SK-N-SH (cell line): ENCODE data around the gene AQP5. TPM values are rescaled to one million over a fixed set of nuclear protein-coding genes. Genes with fewer than 3 reads are reported as not detected.

Experiments used
- CTCF ChIA-PET: fragments of 300-600, 350-600 bp; formaldehyde crosslinking; extraction: SDS; loops from one replicate; lab custom pipeline; 2021; lab: Yijun Ruan, JAX
- POLR2A ChIA-PET: fragments of 350-600 bp; sonication (Branson Sonifier 250); formaldehyde crosslinking; extraction: SDS; loops from one replicate; lab custom pipeline; 2020; ENCODE audit warnings: antibody characterized with exemption, inconsistent platforms; lab: Yijun Ruan, JAX
- DNase-seq: peaks from one replicate; pipeline ENCODE4 v3.0.0; 2012
- H2AFZ ChIP-seq: fragments of 200-600 bp; sonication (generic); 2 replicates; pipeline ENCODE4 v1.8.1; 2016; ENCODE audit warnings: antibody characterized with exemption, mild to moderate bottlenecking, low read depth
- H3F3A ChIP-seq: fragments of 200-600 bp; sonication (generic); replicated peaks from 2 replicates; pipeline ENCODE3; 2016; ENCODE audit warnings: antibody characterized with exemption, mild to moderate bottlenecking; ENCODE audit not compliant: insufficient read depth
- H3K27ac ChIP-seq, 2 experiments: fragments of 200-500 bp in 1 of 2; fragments of 200-600 bp in 1 of 2; sonication (Bioruptor generic) in 1 of 2; sonication (generic), shearing (Covaris generic) in 1 of 2; 2 replicates each; pipeline versions ENCODE4 v1.5.1 to v1.6.1; 2014 to 2016; ENCODE audit warnings: low read depth in 2 of 2, inconsistent platforms in 1 of 2, low read length in 1 of 2, mild to moderate bottlenecking in 1 of 2, mixed read lengths in 1 of 2
- H3K27me3 ChIP-seq: fragments of 200-600 bp; sonication (generic), shearing (Covaris generic); 2 replicates; pipeline ENCODE4 v1.6.1; 2016; ENCODE audit warnings: mixed run types; ENCODE audit not compliant: insufficient read depth
- H3K36me3 ChIP-seq, 2 experiments: fragments of 200-500 bp in 1 of 2; fragments of 200-600 bp in 1 of 2; sonication (Bioruptor generic) in 1 of 2; sonication (generic) in 1 of 2; replicated peaks in 1 of 2; 2 replicates each; pipeline versions ENCODE3 to v1.5.1; 2014 to 2016; ENCODE audit warnings: low read length in 1 of 2, mild to moderate bottlenecking in 1 of 2; ENCODE audit not compliant: insufficient read depth in 2 of 2, control insufficient read depth in 1 of 2
- H3K4me1 ChIP-seq, 2 experiments: fragments of 200-500 bp in 1 of 2; fragments of 200-600 bp in 1 of 2; sonication (Bioruptor generic) in 1 of 2; sonication (generic), shearing (Covaris generic) in 1 of 2; 2 replicates each; pipeline versions ENCODE4 v1.5.1 to v1.6.1; 2014 to 2016; ENCODE audit warnings: low read depth in 1 of 2, low read length in 1 of 2, mixed run types in 1 of 2; ENCODE audit not compliant: insufficient read depth in 2 of 2, control insufficient read depth in 1 of 2
- H3K4me2 ChIP-seq: fragments of 200-600 bp; sonication (generic), shearing (Covaris generic); 2 replicates; pipeline ENCODE4 v1.6.1; 2017; ENCODE audit warnings: mixed run types
- H3K4me3 ChIP-seq, 2 experiments: fragments of 200-500 bp in 1 of 2; fragments of 200-600 bp in 1 of 2; sonication (Bioruptor generic) in 1 of 2; sonication (generic), shearing (Covaris generic) in 1 of 2; 2 replicates each; pipeline versions ENCODE4 v1.5.1 to v1.8.1; 2014 to 2016; ENCODE audit warnings: low read depth in 2 of 2, inconsistent platforms in 1 of 2, low read length in 1 of 2, mild to moderate bottlenecking in 1 of 2, mixed read lengths in 1 of 2, moderate library complexity in 1 of 2
- H3K79me2 ChIP-seq: fragments of 200-600 bp; sonication (generic); 2 replicates; pipeline ENCODE4 v1.8.1; 2017; ENCODE audit warnings: mild to moderate bottlenecking; ENCODE audit not compliant: insufficient read depth
- H3K9ac ChIP-seq: fragments of 200-600 bp; sonication (generic); 2 replicates; pipeline ENCODE4 v1.6.1; 2017; ENCODE audit warnings: mixed run types
- H3K9me2 ChIP-seq: fragments of 200-600 bp; sonication (generic); 2 replicates; pipeline ENCODE4 v1.6.1; 2017; ENCODE audit warnings: mixed run types
- H3K9me3 ChIP-seq: fragments of 200-600 bp; sonication (generic); 2 replicates; pipeline ENCODE4 v1.6.1; 2017; ENCODE audit warnings: mixed run types, mild to moderate bottlenecking, moderate library complexity
- H4K20me1 ChIP-seq: fragments of 200-600 bp; sonication (generic); 2 replicates; pipeline ENCODE4 v1.6.1; 2017; ENCODE audit warnings: mild to moderate bottlenecking, mixed run types; ENCODE audit not compliant: insufficient read depth
- CHD2 ChIP-seq: fragments of 150-350 bp; IDR thresholded peaks from 2 replicates; pipeline ENCODE4 v1.6.1; 2018; ENCODE audit warnings: low read length; ENCODE audit not compliant: partially characterized antibody
- EP300 ChIP-seq, 2 experiments: IDR thresholded peaks; 2 replicates each; pipeline versions ENCODE4 v1.4.0 to v1.6.1; 2012; ENCODE audit warnings: borderline replicate concordance in 1 of 2, low read depth in 1 of 2, low read length in 1 of 2
- FOSL2 ChIP-seq: IDR thresholded peaks from 2 replicates; pipeline ENCODE4 v1.4.0; 2012; ENCODE audit warnings: low read depth, mild to moderate bottlenecking, moderate library complexity, borderline replicate concordance
- FOXJ3 ChIP-seq: sonication (generic); formaldehyde crosslinking; IDR thresholded peaks from 2 replicates; pipeline ENCODE4 v1.5.1; 2020; ENCODE audit warnings: mild to moderate bottlenecking, missing genetic modification reagents
- MXI1 ChIP-seq: IDR thresholded peaks from 2 replicates; pipeline ENCODE4 v1.6.1; 2012; ENCODE audit warnings: mild to moderate bottlenecking, low read depth, low read length, improper control_type of control experiment
- RCOR1 ChIP-seq: fragments of 150-350 bp; IDR thresholded peaks from 2 replicates; pipeline ENCODE4 v1.6.1; 2017; ENCODE audit warnings: antibody characterized with exemption, low read length
- RFX5 ChIP-seq: IDR thresholded peaks from 2 replicates; pipeline ENCODE4 v1.6.1; 2012; ENCODE audit warnings: mild to moderate bottlenecking, improper control_type of control experiment, low read length
- SMC3 ChIP-seq: IDR thresholded peaks from 2 replicates; pipeline ENCODE4 v1.6.1; 2012; ENCODE audit warnings: low read depth, low read length, improper control_type of control experiment
- TAF1 ChIP-seq: IDR thresholded peaks from 2 replicates; pipeline ENCODE4 v1.6.1; 2012; ENCODE audit warnings: low read depth, mild to moderate bottlenecking, low read length, moderate library complexity, borderline replicate concordance
- TEAD4 ChIP-seq: IDR thresholded peaks from 2 replicates; pipeline ENCODE4 v1.4.0; 2012; ENCODE audit warnings: mild to moderate bottlenecking, borderline replicate concordance; ENCODE audit not compliant: insufficient read depth
- WGBS: methylation state at CpG from one replicate; pipeline ENCODE4 v1.1.6; 2017; ENCODE audit warnings: low lambda C conversion rate; 5-methylcytosine and 5-hydroxymethylcytosine counted together
- polyA plus RNA-seq, 3 experiments: library from polyadenylated mRNA; depleted of rRNA; stranded (reverse); fragments of >200 nt; gene quantifications; 2 replicates each; pipeline ENCODE4 v1.2.3, GENCODE V29; 2012
- TF ChIP-seq, protein P1 (sequence below): IDR thresholded peaks from 2 replicates; pipeline ENCODE4 v1.4.0; 2012; ENCODE audit warnings: low read depth, borderline replicate concordance
- TF ChIP-seq, protein P2 (sequence below): IDR thresholded peaks from 2 replicates; pipeline ENCODE4 v1.4.0; 2012; ENCODE audit warnings: low read depth, borderline replicate concordance

AQP5 gene
- polyA plus RNA-seq, 1 of the 3 experiments (the other 2 are of a cell fraction), result 0.10 TPM

DNA sequence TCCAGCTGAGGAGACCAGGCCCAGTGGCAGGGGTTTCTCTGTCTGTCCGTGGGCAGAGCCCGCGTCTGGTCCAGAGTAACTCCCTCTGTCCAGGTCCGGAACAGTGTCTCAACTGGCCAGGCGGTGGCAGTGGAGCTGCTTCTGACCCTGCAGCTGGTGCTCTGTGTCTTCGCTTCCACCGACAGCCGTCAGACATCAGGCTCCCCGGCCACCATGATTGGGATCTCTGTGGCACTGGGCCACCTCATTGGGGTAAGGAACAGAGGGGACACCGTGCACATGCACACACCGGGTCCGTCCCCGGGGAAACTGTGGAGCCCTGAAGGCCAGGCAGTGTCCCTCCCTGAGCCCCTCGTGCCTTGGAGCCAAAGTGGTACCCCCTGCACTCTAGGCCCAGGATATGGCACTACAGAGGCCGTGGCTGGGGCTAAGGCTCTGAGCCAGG, 12.6 kb downstream of the AQP5 start (continued):
- TF ChIP-seq SMC3 (peak; percentile 96), MXI1 (peak; percentile 44; the same call in 1 of the 2 replicates)

DNA sequence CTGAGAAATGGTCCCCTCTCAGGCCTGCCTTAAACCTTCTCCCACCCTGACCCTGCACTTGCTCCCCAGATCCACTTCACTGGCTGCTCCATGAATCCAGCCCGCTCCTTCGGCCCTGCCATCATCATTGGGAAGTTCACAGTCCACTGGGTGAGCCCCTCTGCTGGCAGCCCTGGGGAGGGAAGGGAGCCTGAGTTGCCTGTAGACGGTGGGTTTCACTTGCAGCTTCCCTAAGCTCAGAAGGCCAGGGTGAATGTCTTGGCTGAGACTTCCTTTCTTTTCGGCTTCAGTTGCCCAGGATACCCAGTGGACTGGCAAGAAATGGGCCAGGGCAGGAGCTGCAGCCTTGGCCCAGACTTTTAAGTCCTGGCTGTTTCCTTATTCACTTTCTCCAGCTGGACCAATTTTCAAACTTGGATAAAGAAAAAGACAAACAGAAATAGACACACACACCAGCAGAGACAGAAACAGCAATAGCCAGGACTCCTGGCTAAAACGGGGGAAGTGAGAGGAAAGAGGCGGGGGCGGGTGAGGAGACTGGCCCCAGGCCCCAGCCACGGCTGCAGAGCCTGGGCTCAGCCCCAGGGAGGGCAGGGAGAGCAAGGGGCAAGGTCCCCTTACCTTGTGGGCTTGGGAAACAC, 13.1 kb downstream of the AQP5 start:
- no peak overlapping the region for H3K4me2 ChIP-seq
- CTCF ChIA-PET, result interaction anchor here (0.6 to 20.3 kb wide), 23 partner anchors 7 to 192 kb away, joined by 3 to 1401 read pairs (median 5); partner anchors contain the start of genes ASIC1, CERS5, RACGAP1 and SMARCD1
- H3K27me3 ChIP-seq, result no peaks in the 10 kb centered on the region
- H3K4me1 ChIP-seq, result peaks cover 0 to 59% of the 10 kb centered on the region in 2 experiments; a peak in 2 of 4 replicates
- H3K4me3 ChIP-seq, result no peak overlapping the region
- no peaks in the 10 kb centered on the region for H3K79me2 ChIP-seq
- TF ChIP-seq RFX5, result no peak
- H3K9ac ChIP-seq, result no peak overlapping the region
- no peaks in the 10 kb centered on the region for H3K36me3 ChIP-seq
- H3K27ac ChIP-seq, result peak overlapping the region in 1 of 2 experiments; percentile 73; a peak in 2 of 4 replicates
- no peaks in the 10 kb centered on the region for H4K20me1 ChIP-seq
- POLR2A ChIA-PET, result interaction anchor here (0.6 to 1.0 kb wide), 3 partner anchors 9 to 107 kb away, joined by 3 read pairs; no protein-coding TSS in a partner anchor
- DNase-seq, result no peak
- no peaks in the 10 kb centered on the region for H3K9me2 ChIP-seq
- H3K9me3 ChIP-seq, result no peaks in the 10 kb centered on the region
- H3F3A ChIP-seq, result no peaks in the 10 kb centered on the region
- 82% methylated on average over 8 of the region's 8 CpGs for WGBS
- no peak overlapping the region for H2AFZ ChIP-seq

DNA sequence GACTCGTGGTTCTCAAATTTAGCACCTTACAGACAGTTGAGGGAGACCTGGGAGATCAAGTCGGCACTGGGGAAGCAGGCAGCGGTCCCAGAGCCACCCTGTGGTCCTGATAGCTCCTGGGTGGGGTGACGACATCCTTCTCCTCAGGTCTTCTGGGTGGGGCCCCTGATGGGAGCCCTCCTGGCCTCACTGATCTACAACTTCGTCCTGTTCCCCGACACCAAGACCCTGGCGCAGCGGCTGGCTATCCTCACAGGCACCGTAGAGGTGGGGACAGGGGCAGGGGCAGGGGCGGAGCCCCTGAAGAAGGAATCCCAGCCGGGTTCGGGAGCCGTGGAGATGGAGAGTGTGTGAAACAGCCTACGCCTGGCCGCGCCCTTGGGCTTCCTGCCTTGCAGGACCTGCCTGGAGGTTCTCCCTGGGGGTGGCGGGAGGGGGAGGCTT, 13.7 kb downstream of the AQP5 start:
- no peak for TF ChIP-seq RCOR1
- no peak for TF ChIP-seq CHD2
- no peak for TF ChIP-seq MXI1
- no peak for TF ChIP-seq FOXJ3
- no peak for TF ChIP-seq EP300 (IDR thresholded peaks at IDR 0.05; ENCODE audit: borderline replicate concordance in 1 of 2, low read depth in 1 of 2, low read length in 1 of 2)
- no peak for TF ChIP-seq TEAD4
- TF ChIP-seq, protein P1, sequence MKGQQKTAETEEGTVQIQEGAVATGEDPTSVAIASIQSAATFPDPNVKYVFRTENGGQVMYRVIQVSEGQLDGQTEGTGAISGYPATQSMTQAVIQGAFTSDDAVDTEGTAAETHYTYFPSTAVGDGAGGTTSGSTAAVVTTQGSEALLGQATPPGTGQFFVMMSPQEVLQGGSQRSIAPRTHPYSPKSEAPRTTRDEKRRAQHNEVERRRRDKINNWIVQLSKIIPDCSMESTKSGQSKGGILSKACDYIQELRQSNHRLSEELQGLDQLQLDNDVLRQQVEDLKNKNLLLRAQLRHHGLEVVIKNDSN, result no peak
- no peak for TF ChIP-seq FOSL2
- no peak for TF ChIP-seq TAF1
- TF ChIP-seq, protein P2, sequence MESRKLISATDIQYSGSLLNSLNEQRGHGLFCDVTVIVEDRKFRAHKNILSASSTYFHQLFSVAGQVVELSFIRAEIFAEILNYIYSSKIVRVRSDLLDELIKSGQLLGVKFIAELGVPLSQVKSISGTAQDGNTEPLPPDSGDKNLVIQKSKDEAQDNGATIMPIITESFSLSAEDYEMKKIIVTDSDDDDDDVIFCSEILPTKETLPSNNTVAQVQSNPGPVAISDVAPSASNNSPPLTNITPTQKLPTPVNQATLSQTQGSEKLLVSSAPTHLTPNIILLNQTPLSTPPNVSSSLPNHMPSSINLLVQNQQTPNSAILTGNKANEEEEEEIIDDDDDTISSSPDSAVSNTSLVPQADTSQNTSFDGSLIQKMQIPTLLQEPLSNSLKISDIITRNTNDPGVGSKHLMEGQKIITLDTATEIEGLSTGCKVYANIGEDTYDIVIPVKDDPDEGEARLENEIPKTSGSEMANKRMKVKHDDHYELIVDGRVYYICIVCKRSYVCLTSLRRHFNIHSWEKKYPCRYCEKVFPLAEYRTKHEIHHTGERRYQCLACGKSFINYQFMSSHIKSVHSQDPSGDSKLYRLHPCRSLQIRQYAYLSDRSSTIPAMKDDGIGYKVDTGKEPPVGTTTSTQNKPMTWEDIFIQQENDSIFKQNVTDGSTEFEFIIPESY, result no peak
- H3K36me3 ChIP-seq, result no peaks in the 10 kb centered on the region
- DNase-seq, result peak; percentile 7
- H3K4me3 ChIP-seq, result no peak overlapping the region
- CTCF ChIA-PET, result interaction anchor here (0.6 to 20.3 kb wide), 11 partner anchors 8 to 113 kb away, joined by 3 to 1401 read pairs (median 21); partner anchors contain the start of gene ASIC1
- H3K79me2 ChIP-seq, result no peaks in the 10 kb centered on the region
- H3K27ac ChIP-seq, result peak overlapping the region in 1 of 2 experiments; percentile 3; a peak in 1 of 4 replicates
- no peak overlapping the region for H2AFZ ChIP-seq
- H3K9me2 ChIP-seq, result no peaks in the 10 kb centered on the region
- no peak overlapping the region for H3K4me2 ChIP-seq
- H3K27me3 ChIP-seq, result no peaks in the 10 kb centered on the region
- no peaks in the 10 kb centered on the region for H4K20me1 ChIP-seq
- H3K4me1 ChIP-seq, result peaks cover 0 to 63% of the 10 kb centered on the region in 2 experiments; a peak in 2 of 4 replicates
- no peaks in the 10 kb centered on the region for H3K9me3 ChIP-seq
- H3K9ac ChIP-seq, result no peak overlapping the region
- WGBS, result 93% methylated on average over 11 of the region's 17 CpGs
- POLR2A ChIA-PET, result no interaction called here
- no peaks in the 10 kb centered on the region for H3F3A ChIP-seq
